ENCODE results near the gene RHOBTB3.

DNA sequence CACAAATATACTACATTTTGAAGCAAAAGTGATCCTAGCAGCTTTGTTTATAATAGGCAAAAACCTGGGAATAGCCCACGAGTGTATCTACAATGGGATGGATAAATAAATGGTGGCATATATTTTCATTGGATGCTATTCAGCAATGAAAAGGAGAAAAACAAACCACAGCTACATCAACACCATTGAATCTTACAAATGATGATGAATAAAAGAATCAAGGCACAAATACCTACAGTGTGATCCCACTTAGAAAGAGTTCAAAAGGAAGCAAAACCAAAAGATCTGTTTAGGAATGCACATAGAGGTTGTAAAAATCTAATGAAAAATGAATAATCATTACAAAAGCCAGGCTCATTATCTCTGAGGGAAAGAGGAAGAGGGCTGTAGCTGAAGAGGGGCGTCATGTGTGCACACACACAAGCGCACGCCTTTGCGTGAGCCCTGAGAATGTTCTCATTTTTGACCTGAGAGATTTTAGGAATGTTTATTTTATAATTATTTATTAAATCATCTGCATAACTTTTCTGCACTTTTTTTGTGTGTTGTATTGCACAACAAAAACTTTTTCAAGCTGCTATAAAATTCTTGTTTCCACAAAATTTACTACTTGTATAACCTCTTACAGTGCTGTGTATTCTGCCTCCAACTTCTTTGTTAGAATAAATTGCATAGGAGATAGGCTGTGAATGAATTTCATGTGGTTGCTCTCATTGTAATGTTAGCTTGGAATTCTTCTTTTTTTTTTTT lies 5.9 kb upstream of the RHOBTB3 start:
- TF ChIP-seq, protein P1, sequence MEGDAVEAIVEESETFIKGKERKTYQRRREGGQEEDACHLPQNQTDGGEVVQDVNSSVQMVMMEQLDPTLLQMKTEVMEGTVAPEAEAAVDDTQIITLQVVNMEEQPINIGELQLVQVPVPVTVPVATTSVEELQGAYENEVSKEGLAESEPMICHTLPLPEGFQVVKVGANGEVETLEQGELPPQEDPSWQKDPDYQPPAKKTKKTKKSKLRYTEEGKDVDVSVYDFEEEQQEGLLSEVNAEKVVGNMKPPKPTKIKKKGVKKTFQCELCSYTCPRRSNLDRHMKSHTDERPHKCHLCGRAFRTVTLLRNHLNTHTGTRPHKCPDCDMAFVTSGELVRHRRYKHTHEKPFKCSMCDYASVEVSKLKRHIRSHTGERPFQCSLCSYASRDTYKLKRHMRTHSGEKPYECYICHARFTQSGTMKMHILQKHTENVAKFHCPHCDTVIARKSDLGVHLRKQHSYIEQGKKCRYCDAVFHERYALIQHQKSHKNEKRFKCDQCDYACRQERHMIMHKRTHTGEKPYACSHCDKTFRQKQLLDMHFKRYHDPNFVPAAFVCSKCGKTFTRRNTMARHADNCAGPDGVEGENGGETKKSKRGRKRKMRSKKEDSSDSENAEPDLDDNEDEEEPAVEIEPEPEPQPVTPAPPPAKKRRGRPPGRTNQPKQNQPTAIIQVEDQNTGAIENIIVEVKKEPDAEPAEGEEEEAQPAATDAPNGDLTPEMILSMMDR (IDR thresholded peaks at IDR 0.05): no peak
- TF ChIP-seq POLR2A (IDR thresholded peaks at IDR 0.05): no peak
